Activated CD8-positive, alpha-beta T cell treated with anti-CD3 and anti-CD28 coated beads, Interleukin-2, amount 10 ng/mL, durations not matched to agents 7 days and 5 days (primary cell): ENCODE measurements around the gene DIO3. TPM values are rescaled to one million over a fixed set of nuclear protein-coding genes. Genes with fewer than 3 reads are reported as not detected.

Source experiments
- ATAC-seq: fragments of 150-1000 bp; cut with Tn5 transposase; one replicate; pipeline ENCODE4 v1.10.0; 2021; ENCODE audit warnings: moderate library complexity
- CTCF ChIA-PET: fragments of 350-600 bp; sonication (Branson Sonifier 250); formaldehyde crosslinking; loops from one replicate; lab custom pipeline; 2021; ENCODE audit warnings: antibody characterized with exemption; lab: Charles Lee
- POLR2A ChIA-PET: fragments of 350-600 bp; sonication (Branson Sonifier 250); formaldehyde crosslinking; loops from one replicate; lab custom pipeline; 2021; ENCODE audit warnings: antibody characterized with exemption; lab: Charles Lee
- DNase-seq: peaks from one replicate; pipeline ENCODE4 v3.0.0-alpha.2; 2020
- H3K27ac Mint-ChIP-seq: one replicate; pipeline ENCODE4 v1.8.0; 2021; ENCODE audit warnings: mild to moderate bottlenecking, mixed read lengths
- H3K27me3 Mint-ChIP-seq: one replicate; pipeline ENCODE4 v1.8.0; 2021; ENCODE audit warnings: low read depth, mixed read lengths
- H3K36me3 Mint-ChIP-seq: one replicate; pipeline ENCODE4 v1.8.0; 2021; ENCODE audit warnings: low read depth, mixed read lengths
- H3K4me1 Mint-ChIP-seq: one replicate; pipeline ENCODE4 v1.8.0; 2021; ENCODE audit warnings: low read depth, mixed read lengths
- H3K4me3 Mint-ChIP-seq: one replicate; pipeline ENCODE4 v1.8.0; 2021; ENCODE audit warnings: mild to moderate bottlenecking, mixed read lengths
- H3K9me3 Mint-ChIP-seq: one replicate; pipeline ENCODE4 v1.8.0; 2022; ENCODE audit warnings: mixed read lengths; ENCODE audit not compliant: insufficient read depth
- total RNA-seq, 2 experiments: library from RNA; stranded (reverse); gene quantifications; one replicate each; pipeline ENCODE4 v1.2.3, GENCODE V29; 2021

DIO3 gene
- total RNA-seq, 2 experiments from 2014 or later = not detected

GRCh38 chr14:101588990-101589389 lies 27.7 kb downstream of the DIO3 start:
- POLR2A ChIA-PET = no interaction called here
- CTCF ChIA-PET = no interaction called here

GRCh38 chr14:101589486-101590015 lies 28.3 kb downstream of the DIO3 start:
- DNase-seq = no peak
- H3K27me3 Mint-ChIP-seq = no peaks in the 10 kb centered on the region
- CTCF ChIA-PET = no interaction called here
- peaks cover 2% of the 10 kb centered on the region for H3K36me3 Mint-ChIP-seq
- H3K9me3 Mint-ChIP-seq = peaks cover 6% of the 10 kb centered on the region
- H3K4me3 Mint-ChIP-seq = no peak overlapping the region
- H3K27ac Mint-ChIP-seq = no peak overlapping the region
- no peak for ATAC-seq
- POLR2A ChIA-PET = no interaction called here
- H3K4me1 Mint-ChIP-seq = peaks cover 15% of the 10 kb centered on the region

More at GRCh38 chr14:101588990-101589389, 27.7 kb downstream of the DIO3 start:
- Mint-ChIP-seq H3K27me3 (no peaks in the 10 kb centered on the region), H3K27ac (no peak overlapping the region), H3K9me3 (peaks cover under 1% of the 10 kb centered on the region), H3K4me1 (peaks cover 9% of the 10 kb centered on the region), H3K4me3 (no peak overlapping the region), H3K36me3 (no peaks in the 10 kb centered on the region)
- DNase-seq (no peak), ATAC-seq (no peak)

- Mint-ChIP-seq H3K4me1 (peaks cover 17% of the 10 kb centered on the region), H3K27ac (no peak overlapping the region), H3K27me3 (no peaks in the 10 kb centered on the region), H3K9me3 (peaks cover 12% of the 10 kb centered on the region), H3K36me3 (peaks cover 2% of the 10 kb centered on the region), H3K4me3 (no peak overlapping the region)
- ChIA-PET CTCF (no interaction called here), POLR2A (no interaction called here)
- DNase-seq (no peak), ATAC-seq (no peak)
Observed at GRCh38 chr14:101590062-101590461, 28.8 kb downstream of the DIO3 start.

- Mint-ChIP-seq H3K9me3 (peaks cover 13% of the 10 kb centered on the region), H3K4me1 (peaks cover 20% of the 10 kb centered on the region), H3K36me3 (peaks cover 3% of the 10 kb centered on the region), H3K4me3 (no peak overlapping the region), H3K27me3 (no peaks in the 10 kb centered on the region), H3K27ac (no peak overlapping the region)
- POLR2A ChIA-PET = no interaction called here
- DNase-seq = no peak
- CTCF ChIA-PET = no interaction called here
- no peak for ATAC-seq
Observed at GRCh38 chr14:101590616-101591015, 29.3 kb downstream of the DIO3 start.

- ATAC-seq = no peak
- no peak overlapping the region for H3K4me3 Mint-ChIP-seq
- ChIA-PET CTCF (no interaction called here), POLR2A (no interaction called here)
- no peak for DNase-seq
- peaks cover 25% of the 10 kb centered on the region for H3K4me1 Mint-ChIP-seq
- H3K27me3 Mint-ChIP-seq = no peaks in the 10 kb centered on the region
- H3K36me3 Mint-ChIP-seq = peaks cover 8% of the 10 kb centered on the region
- H3K27ac Mint-ChIP-seq = no peak overlapping the region
- peaks cover 13% of the 10 kb centered on the region for H3K9me3 Mint-ChIP-seq
Observed at GRCh38 chr14:101591121-101591520, 29.8 kb downstream of the DIO3 start.

GRCh38 chr14:101591582-101591981 lies 30.3 kb downstream of the DIO3 start:
- POLR2A ChIA-PET = no interaction called here
- Mint-ChIP-seq H3K36me3 (peaks cover 11% of the 10 kb centered on the region), H3K4me3 (no peak overlapping the region), H3K27ac (no peak overlapping the region), H3K4me1 (peaks cover 30% of the 10 kb centered on the region), H3K9me3 (peaks cover 13% of the 10 kb centered on the region), H3K27me3 (no peaks in the 10 kb centered on the region)
- CTCF ChIA-PET = no interaction called here
- ATAC-seq (no peak), DNase-seq (no peak)

- Mint-ChIP-seq H3K27ac (no peak overlapping the region), H3K4me3 (no peak overlapping the region), H3K4me1 (peaks cover 47% of the 10 kb centered on the region), H3K9me3 (peaks cover 19% of the 10 kb centered on the region), H3K36me3 (peaks cover 26% of the 10 kb centered on the region), H3K27me3 (no peaks in the 10 kb centered on the region)
- POLR2A ChIA-PET = no interaction called here
- CTCF ChIA-PET = no interaction called here
- ATAC-seq (no peak), DNase-seq (no peak)
Observed at GRCh38 chr14:101593411-101594238, 32.3 kb downstream of the DIO3 start.

GRCh38 chr14:101594511-101595148 lies 33.3 kb downstream of the DIO3 start:
- peak overlapping the region; percentile 57 for H3K27ac Mint-ChIP-seq

GRCh38 chr14:101595349-101595748 lies 34.1 kb downstream of the DIO3 start:
- H3K36me3 Mint-ChIP-seq = peaks cover 27% of the 10 kb centered on the region
- POLR2A ChIA-PET = no interaction called here
- H3K27me3 Mint-ChIP-seq = no peaks in the 10 kb centered on the region
- H3K9me3 Mint-ChIP-seq = peaks cover 19% of the 10 kb centered on the region
- H3K4me1 Mint-ChIP-seq = peaks cover 51% of the 10 kb centered on the region
- H3K27ac Mint-ChIP-seq = peak overlapping the region; percentile 80
- CTCF ChIA-PET = no interaction called here
- DNase-seq = no peak
- H3K4me3 Mint-ChIP-seq = no peak overlapping the region
- ATAC-seq = no peak

More at GRCh38 chr14:101594511-101595148, 33.3 kb downstream of the DIO3 start:
- CTCF ChIA-PET = no interaction called here
- POLR2A ChIA-PET = no interaction called here
- DNase-seq = no peak
- H3K4me3 Mint-ChIP-seq = no peak overlapping the region
- H3K4me1 Mint-ChIP-seq = peaks cover 51% of the 10 kb centered on the region
- H3K9me3 Mint-ChIP-seq = peaks cover 19% of the 10 kb centered on the region
- ATAC-seq = no peak
- no peaks in the 10 kb centered on the region for H3K27me3 Mint-ChIP-seq
- H3K36me3 Mint-ChIP-seq = peaks cover 27% of the 10 kb centered on the region

- ATAC-seq (peak; percentile 46), DNase-seq (peak; percentile 65)
- peak overlapping the region; percentile 25 for H3K4me3 Mint-ChIP-seq
- H3K4me1 Mint-ChIP-seq = peaks cover 51% of the 10 kb centered on the region
- ChIA-PET POLR2A (no interaction called here), CTCF (no interaction called here)
- peaks cover 27% of the 10 kb centered on the region for H3K36me3 Mint-ChIP-seq
- H3K27me3 Mint-ChIP-seq = no peaks in the 10 kb centered on the region
- peaks cover 19% of the 10 kb centered on the region for H3K9me3 Mint-ChIP-seq
- H3K27ac Mint-ChIP-seq = peak overlapping the region; percentile 80
Observed at GRCh38 chr14:101595887-101596721, 34.8 kb downstream of the DIO3 start.

GRCh38 chr14:101596742-101597141 lies 35.4 kb downstream of the DIO3 start:
- no peak for ATAC-seq
- Mint-ChIP-seq H3K27ac (peak overlapping the region; percentile 80), H3K9me3 (peaks cover 19% of the 10 kb centered on the region), H3K4me3 (no peak overlapping the region), H3K27me3 (no peaks in the 10 kb centered on the region), H3K4me1 (peaks cover 51% of the 10 kb centered on the region), H3K36me3 (peaks cover 27% of the 10 kb centered on the region)
- POLR2A ChIA-PET = no interaction called here
- DNase-seq = no peak
- CTCF ChIA-PET = no interaction called here
